IPS-18c (cell line): ENCODE measurements around the gene CD101.
A peak's percentile ranks its signal among the peaks of the same experiment; 100 is the strongest.

ENCODE experiments used
- H3K4me3 ChIP-seq: 2 replicates; pipeline ENCODE4 v1.7.0; 2013; ENCODE audit warnings: low read depth, mild to moderate bottlenecking, low read length, moderate library complexity; ENCODE audit not compliant: insufficient read depth
- H3K9me3 ChIP-seq: one replicate; pipeline ENCODE4 v1.6.1; 2013; ENCODE audit warnings: mild to moderate bottlenecking, low read length, moderate library complexity; ENCODE audit not compliant: control insufficient read depth, insufficient read depth

CD101 gene

GRCh38 chr1:117060441-117061317, 59.1 kb downstream of the CD101 start:
- Histone ChIP-seq H3K4me3 (peak overlapping the region; percentile 94), H3K9me3 (no peaks in the 10 kb centered on the region)

DNA sequence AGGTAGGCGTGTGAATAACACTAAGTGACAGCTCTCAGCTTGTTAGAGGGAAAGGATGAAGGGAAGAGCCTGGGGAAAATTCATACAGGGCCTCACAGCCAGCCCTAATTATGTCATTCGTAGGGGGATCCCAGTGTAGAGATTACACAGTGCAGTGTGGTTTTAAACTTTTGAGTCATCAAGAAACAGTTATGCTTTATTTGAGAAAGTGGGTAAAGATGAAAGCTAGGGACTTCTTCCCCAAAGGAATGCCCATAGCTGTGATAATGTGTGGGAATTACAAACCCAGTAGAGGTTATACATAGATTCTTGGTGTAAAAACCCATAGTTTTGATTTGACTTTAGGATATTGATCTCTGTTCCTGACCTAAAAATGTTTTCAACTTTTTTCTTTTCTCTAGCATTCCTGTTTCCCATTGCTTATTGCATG, 60.4 kb downstream of the CD101 start:
- H3K9me3 ChIP-seq, result no peaks in the 10 kb centered on the region
- no peak overlapping the region for H3K4me3 ChIP-seq

DNA sequence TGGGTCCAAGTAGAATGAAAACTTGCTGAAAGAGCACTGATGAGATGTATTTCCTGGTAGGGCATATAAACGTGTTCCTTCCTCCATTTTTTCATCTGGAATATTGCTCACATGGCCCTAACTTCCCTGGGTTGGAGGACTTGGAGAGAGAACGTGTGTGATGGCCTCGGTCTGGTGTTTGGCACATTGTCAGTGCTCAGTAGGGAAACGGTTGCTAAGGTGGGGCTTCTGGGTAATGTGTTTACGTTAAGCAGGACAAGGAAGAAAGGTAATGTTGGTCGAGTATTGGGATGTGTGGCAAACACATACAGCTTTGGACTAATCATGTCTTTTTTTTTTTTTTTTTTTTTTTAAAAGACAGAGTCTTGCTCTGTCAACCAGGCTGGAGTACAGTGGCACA, 64.8 kb downstream of the CD101 start:
- H3K4me3 ChIP-seq, result no peak overlapping the region
- no peaks in the 10 kb centered on the region for H3K9me3 ChIP-seq

DNA sequence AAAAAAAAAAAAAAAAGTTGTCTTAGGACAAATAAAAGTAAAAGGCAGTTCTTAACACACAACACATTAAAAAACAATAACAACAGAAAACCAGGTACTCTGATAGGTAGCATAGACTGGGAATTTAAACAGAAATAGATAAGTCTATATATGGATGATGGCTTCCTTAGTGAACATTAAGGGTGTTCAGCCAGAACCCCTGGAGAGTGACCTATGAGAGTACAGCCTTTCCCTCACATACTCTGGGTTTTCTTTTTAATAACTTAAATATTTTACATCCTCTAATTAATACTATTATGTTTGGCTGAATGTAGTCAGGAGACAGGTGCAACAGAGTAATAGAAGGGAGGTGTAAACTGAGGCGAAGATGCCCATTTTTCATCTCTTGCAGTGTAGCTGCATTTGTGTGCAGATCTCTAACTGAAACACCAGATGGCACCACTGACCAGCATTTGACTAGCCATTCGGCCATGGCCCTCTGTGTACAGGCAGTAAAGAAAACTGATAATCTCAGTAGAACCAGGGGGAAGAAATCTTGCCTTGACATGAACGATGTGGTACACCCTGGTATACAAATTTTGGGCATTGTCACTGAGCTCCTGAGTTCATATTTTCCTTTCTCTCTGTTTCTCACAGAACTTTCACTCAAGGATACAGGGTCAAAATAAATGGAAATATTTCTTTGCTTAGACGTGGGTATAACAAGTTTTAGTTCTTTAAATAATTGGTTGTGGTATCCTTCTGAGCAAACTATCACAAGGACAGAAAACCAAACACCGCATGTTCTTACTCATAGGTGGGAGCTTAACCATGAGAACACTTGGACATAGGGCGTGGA, 66.2 kb downstream of the CD101 start:
- no peaks in the 10 kb centered on the region for H3K9me3 ChIP-seq
- no peak overlapping the region for H3K4me3 ChIP-seq

- no peak overlapping the region for H3K4me3 ChIP-seq
- H3K9me3 ChIP-seq, result no peaks in the 10 kb centered on the region
Observed at GRCh38 chr1:117068580-117068979, 67.0 kb downstream of the CD101 start.

DNA sequence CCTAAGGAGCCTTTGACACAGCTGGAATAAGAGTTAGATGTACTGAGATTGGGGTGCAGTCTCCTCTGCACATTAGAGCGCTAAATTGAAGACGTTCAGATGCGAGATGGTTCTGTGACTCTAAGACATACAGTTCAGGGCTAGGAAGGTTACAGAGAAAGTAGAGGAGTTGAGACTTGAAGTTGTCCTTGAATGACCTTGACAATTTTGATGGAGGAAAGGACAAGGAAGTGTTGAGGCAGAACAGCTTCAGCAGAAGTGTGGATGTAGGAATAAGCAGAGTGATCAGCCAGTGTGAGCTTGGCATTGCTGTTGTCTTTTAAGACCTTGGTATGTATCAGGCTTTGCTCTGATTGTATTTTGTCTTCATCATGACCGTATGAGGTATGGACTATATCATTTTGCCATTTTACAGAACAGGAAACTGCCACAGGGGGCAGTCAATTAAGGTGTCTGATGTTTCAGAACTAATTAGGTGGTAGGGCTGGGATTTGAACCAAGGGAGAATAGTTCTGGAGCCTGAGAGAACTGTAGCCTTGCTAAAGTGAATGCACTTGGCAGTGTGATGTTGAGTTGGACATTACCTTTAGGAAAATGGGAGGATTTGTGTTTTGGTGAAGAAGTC, 67.8 kb downstream of the CD101 start:
- H3K4me3 ChIP-seq, result no peak overlapping the region
- no peaks in the 10 kb centered on the region for H3K9me3 ChIP-seq

- H3K4me3 ChIP-seq, result no peak overlapping the region
Observed at GRCh38 chr1:117070124-117070523, 68.6 kb downstream of the CD101 start.

DNA sequence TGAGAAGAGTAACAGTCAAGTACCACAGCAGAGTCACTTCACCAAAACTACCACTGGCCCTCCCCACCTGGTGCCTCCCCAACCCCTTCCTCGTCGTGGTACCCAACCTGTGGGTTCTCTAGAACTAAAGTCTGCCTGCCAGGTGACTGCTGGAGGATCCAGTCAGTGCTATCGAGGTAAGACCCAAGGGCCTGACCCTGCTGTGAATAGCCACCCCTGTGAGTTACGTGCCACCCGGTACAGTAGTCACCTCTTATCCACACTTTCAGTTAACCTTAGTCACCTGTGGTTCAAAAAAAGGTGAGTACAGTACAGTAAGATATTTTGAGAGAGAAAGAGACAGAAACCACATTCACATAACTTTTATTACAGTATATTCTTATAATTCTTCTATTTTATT, 75.1 kb downstream of the CD101 start:
- H3K4me3 ChIP-seq, result no peak overlapping the region
- no peaks in the 10 kb centered on the region for H3K9me3 ChIP-seq

More at GRCh38 chr1:117070124-117070523, 68.6 kb downstream of the CD101 start:
- H3K9me3 ChIP-seq, result no peaks in the 10 kb centered on the region

- H3K9me3 ChIP-seq, result no peaks in the 10 kb centered on the region
- no peak overlapping the region for H3K4me3 ChIP-seq
Observed at GRCh38 chr1:117077267-117077666, 75.7 kb downstream of the CD101 start.

DNA sequence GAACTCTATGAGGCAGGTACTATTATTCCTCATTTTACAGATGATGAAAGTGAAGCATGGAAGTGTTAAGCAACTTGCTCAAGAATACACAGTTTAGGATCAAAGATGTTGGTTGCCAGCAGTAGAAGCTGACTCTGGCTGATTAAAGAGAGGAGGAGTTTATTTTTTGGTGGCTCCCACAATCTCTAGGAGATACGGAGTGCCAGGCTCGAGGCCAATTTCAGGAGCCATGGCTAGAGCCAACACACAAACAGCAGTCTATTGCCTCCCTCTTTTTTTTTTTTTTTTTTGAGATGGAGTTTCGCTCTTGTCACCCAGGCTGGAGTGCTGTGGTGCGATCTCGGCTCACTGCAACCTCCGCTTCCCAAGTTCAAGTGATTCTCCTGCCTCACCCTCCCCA, 78.2 kb downstream of the CD101 start:
- H3K9me3 ChIP-seq, result no peaks in the 10 kb centered on the region
- no peak overlapping the region for H3K4me3 ChIP-seq

DNA sequence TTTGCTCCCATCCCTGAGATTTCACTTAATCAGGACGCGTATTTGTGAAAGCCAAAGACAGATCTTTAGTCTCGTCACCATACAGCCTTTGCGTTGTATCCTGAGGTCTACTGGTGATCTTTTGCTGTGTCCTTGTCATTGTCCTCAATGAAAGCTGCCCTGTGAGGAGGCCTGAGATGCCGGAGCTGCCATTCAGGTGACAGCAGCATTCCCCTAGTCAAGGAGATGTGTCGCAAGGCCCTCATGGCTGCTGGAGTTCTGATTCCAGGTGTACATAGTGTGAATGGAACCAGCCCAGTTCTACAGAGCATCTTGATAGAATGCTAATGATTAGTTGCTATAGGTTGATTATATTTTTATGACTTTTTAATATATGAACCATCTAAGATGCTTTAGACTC, 82.7 kb downstream of the CD101 start:
- Histone ChIP-seq H3K4me3 (no peak overlapping the region), H3K9me3 (no peaks in the 10 kb centered on the region)
